Peyer's patch (tissue), 4 donors: Measurements from ENCODE around the gene DTWD2.

Experiments
- POLR2A ChIP-seq, 2 donors: fragments of 450-650 bp; IDR thresholded peaks; one replicate each; pipeline ENCODE4 v1.5.1; 2017; ENCODE audit warnings: antibody characterized with exemption in 2 of 2, mild to moderate bottlenecking in 2 of 2, moderate library complexity in 2 of 2
- TF ChIP-seq, protein P1 (sequence below), 6 experiments: fragments of 450-650 bp in 4 of 6; fragments of 200-600 bp in 2 of 6; sonication (generic) in 1 of 6; IDR thresholded peaks; one replicate each; pipeline ENCODE4 v1.5.1; 2017 to 2019; ENCODE audit warnings: antibody characterized with exemption in 6 of 6, mild to moderate bottlenecking in 3 of 6, moderate library complexity in 1 of 6

DNA sequence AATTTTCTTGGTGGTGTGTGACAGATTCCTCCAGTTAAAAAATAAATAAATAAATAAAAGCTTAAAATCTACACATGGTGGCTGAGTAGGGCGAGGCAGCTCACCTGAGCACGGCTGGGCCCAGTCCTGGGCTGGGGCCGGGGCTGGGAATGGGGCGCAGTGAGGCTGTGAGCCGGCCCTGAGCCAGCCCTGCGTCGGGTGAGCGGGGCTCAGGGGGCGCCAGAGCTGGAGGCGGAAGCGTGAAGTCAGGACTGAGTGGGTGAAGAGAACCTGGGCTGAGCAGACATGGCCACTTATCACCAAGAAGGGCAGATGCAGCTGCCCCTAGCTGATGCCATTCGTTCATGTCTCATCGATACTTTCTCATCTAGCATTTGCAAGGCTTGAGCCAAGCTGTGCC lies 22.8 kb upstream of the DTWD2 start:
- TF ChIP-seq, protein P1, sequence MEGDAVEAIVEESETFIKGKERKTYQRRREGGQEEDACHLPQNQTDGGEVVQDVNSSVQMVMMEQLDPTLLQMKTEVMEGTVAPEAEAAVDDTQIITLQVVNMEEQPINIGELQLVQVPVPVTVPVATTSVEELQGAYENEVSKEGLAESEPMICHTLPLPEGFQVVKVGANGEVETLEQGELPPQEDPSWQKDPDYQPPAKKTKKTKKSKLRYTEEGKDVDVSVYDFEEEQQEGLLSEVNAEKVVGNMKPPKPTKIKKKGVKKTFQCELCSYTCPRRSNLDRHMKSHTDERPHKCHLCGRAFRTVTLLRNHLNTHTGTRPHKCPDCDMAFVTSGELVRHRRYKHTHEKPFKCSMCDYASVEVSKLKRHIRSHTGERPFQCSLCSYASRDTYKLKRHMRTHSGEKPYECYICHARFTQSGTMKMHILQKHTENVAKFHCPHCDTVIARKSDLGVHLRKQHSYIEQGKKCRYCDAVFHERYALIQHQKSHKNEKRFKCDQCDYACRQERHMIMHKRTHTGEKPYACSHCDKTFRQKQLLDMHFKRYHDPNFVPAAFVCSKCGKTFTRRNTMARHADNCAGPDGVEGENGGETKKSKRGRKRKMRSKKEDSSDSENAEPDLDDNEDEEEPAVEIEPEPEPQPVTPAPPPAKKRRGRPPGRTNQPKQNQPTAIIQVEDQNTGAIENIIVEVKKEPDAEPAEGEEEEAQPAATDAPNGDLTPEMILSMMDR (IDR thresholded peaks at IDR 0.05), result no peak
- TF ChIP-seq POLR2A (IDR thresholded peaks at IDR 0.05), result no peak
